Ishikawa (cell line): ENCODE results near the gene PTPRE.

Source experiments
- CREB1 ChIP-seq: IDR thresholded peaks from 2 replicates; pipeline ENCODE4 v1.6.1; 2012; ENCODE audit warnings: low read depth
- EGR1 ChIP-seq: IDR thresholded peaks from 2 replicates; pipeline ENCODE4 v1.6.1; 2012
- EP300 ChIP-seq: IDR thresholded peaks from 2 replicates; pipeline ENCODE4 v1.6.1; 2012; ENCODE audit warnings: borderline replicate concordance
- FOXM1 ChIP-seq: IDR thresholded peaks from 2 replicates; pipeline ENCODE4 v1.6.1; 2012; ENCODE audit warnings: low read depth, borderline replicate concordance
- RAD21 ChIP-seq: IDR thresholded peaks from 2 replicates; pipeline ENCODE4 v1.6.1; 2012; ENCODE audit warnings: low read depth
- TAF1 ChIP-seq: IDR thresholded peaks from 2 replicates; pipeline ENCODE4 v1.6.1; 2012; ENCODE audit warnings: low read depth, mild to moderate bottlenecking
- TCF12 ChIP-seq: IDR thresholded peaks from 2 replicates; pipeline ENCODE4 v1.6.1; 2012; ENCODE audit warnings: low read depth
- TEAD4 ChIP-seq: IDR thresholded peaks from 2 replicates; pipeline ENCODE4 v1.6.1; 2012
- ZBTB7A ChIP-seq: IDR thresholded peaks from 2 replicates; pipeline ENCODE4 v1.6.1; 2012; ENCODE audit warnings: low read depth
- TF ChIP-seq, protein P1 (sequence below): IDR thresholded peaks from 2 replicates; pipeline ENCODE4 v1.6.1; 2012
- TF ChIP-seq, protein P2 (sequence below): IDR thresholded peaks from 2 replicates; pipeline ENCODE4 v1.6.1; 2012; ENCODE audit warnings: low read depth, mild to moderate bottlenecking

DNA sequence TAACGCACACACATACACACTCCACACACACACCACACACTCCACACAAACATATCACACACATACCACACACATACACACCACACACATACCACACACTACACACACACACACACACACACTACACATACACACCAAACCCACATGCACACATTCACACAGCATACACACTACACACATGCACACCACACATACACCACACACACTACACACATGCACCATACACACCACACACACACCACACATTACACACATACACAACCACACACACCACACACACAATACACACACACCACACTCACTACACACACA, 153.0 kb downstream of the PTPRE start:
- no peak for TF ChIP-seq ZBTB7A
- TF ChIP-seq, protein P1, sequence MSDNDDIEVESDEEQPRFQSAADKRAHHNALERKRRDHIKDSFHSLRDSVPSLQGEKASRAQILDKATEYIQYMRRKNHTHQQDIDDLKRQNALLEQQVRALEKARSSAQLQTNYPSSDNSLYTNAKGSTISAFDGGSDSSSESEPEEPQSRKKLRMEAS: no peak
- TF ChIP-seq TEAD4: no peak
- TF ChIP-seq TAF1: no peak
- TF ChIP-seq RAD21: no peak
- no peak for TF ChIP-seq CREB1
- no peak for TF ChIP-seq FOXM1
- TF ChIP-seq, protein P2, sequence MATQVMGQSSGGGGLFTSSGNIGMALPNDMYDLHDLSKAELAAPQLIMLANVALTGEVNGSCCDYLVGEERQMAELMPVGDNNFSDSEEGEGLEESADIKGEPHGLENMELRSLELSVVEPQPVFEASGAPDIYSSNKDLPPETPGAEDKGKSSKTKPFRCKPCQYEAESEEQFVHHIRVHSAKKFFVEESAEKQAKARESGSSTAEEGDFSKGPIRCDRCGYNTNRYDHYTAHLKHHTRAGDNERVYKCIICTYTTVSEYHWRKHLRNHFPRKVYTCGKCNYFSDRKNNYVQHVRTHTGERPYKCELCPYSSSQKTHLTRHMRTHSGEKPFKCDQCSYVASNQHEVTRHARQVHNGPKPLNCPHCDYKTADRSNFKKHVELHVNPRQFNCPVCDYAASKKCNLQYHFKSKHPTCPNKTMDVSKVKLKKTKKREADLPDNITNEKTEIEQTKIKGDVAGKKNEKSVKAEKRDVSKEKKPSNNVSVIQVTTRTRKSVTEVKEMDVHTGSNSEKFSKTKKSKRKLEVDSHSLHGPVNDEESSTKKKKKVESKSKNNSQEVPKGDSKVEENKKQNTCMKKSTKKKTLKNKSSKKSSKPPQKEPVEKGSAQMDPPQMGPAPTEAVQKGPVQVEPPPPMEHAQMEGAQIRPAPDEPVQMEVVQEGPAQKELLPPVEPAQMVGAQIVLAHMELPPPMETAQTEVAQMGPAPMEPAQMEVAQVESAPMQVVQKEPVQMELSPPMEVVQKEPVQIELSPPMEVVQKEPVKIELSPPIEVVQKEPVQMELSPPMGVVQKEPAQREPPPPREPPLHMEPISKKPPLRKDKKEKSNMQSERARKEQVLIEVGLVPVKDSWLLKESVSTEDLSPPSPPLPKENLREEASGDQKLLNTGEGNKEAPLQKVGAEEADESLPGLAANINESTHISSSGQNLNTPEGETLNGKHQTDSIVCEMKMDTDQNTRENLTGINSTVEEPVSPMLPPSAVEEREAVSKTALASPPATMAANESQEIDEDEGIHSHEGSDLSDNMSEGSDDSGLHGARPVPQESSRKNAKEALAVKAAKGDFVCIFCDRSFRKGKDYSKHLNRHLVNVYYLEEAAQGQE: no peak
- TF ChIP-seq EGR1: no peak
- TF ChIP-seq EP300: no peak
- TF ChIP-seq TCF12: no peak
